ENCODE measurements around the gene TRMT44.

The TRMT44 gene

DNA sequence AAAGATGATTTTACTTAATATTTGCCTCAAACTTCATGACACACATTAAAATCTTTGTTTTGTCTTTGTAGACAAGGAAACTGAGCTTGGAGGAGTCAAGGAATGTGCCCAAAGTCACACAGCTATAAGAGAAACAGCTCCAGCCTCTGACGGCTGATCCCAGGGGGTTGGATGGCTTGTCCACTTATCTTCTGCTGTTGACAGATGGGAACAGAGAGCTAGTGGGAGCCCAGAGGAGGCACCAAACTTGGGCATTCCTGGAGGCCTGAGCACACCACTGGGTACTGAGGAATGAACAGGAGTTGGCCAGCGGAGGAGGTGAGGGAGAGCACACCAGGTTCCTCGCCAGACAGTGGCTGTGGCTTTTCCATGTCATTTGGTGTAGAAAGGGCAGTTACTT is 83.2 kb downstream of the TRMT44 start:
- Histone ChIP-seq H3K4me1 (no peaks in the 10 kb centered on the region), H3K4me3 (no peak overlapping the region), H3K27ac (no peak overlapping the region), H3K36me3 (no peaks in the 10 kb centered on the region), H3K27me3 (no peaks in the 10 kb centered on the region), H4K20me1 (peaks cover 0 to 3% (median 0%) of the 10 kb centered on the region in 11 experiments; a peak in 1 of 22 replicates), H3K4me2 (no peak overlapping the region), H3K9ac (no peak overlapping the region), H3K9me3 (replicated peaks in 1 of 11) (peaks cover 23 to 32% (median 26%) of the 10 kb centered on the region in 11 experiments)
- TF ChIP-seq Cebpa-rat (IDR thresholded peaks at IDR 0.05), result no peak

DNA sequence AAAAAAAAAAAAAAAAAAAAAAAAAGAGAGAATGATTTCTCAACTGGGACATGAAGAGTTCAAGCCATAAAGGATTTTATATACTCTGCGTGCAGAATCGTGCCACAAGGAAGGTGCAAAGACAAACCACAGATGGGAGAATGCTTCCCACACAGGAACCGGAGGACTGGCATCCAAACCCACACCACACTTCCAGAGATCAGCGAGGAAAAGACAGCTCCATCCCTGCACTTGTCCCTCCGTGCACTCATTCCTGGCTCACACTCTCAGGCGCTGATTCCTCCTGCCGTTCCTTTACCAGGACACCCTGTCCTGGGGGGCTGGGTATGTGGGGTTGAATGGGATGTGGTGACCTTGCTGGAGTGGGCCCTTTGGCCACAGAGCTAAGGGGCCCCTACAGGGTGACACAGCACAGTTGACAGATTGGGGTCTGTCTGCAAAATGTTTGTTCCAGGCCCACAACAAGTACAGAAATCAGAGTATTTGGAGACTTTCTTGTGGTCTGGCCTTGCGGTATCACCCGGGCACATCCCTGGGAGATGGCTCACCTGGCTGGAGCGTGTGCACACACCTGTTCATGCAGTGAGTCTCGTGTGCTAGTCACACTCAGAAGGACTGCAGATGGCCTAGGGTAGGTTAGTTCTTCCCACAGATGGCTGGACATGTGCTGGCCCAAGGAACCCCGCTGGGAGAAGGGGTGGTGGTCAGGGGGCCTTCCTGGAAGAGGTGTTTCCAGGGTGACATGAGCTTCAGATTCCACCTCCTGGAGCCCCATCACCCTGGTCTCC is 84.2 kb downstream of the TRMT44 start:
- Histone ChIP-seq H3K4me2 (no peak overlapping the region), H3K27me3 (no peaks in the 10 kb centered on the region), H3K27ac (no peak overlapping the region), H4K20me1 (peaks cover 0 to 3% (median 0%) of the 10 kb centered on the region in 11 experiments; a peak in 1 of 22 replicates), H3K36me3 (no peaks in the 10 kb centered on the region), H3K9me3 (replicated peaks in 1 of 11) (peaks cover 24 to 32% (median 28%) of the 10 kb centered on the region in 11 experiments), H3K9ac (no peak overlapping the region), H3K4me1 (no peaks in the 10 kb centered on the region), H3K4me3 (no peak overlapping the region)
- no peak for TF ChIP-seq Cebpa-rat (IDR thresholded peaks at IDR 0.05)

DNA sequence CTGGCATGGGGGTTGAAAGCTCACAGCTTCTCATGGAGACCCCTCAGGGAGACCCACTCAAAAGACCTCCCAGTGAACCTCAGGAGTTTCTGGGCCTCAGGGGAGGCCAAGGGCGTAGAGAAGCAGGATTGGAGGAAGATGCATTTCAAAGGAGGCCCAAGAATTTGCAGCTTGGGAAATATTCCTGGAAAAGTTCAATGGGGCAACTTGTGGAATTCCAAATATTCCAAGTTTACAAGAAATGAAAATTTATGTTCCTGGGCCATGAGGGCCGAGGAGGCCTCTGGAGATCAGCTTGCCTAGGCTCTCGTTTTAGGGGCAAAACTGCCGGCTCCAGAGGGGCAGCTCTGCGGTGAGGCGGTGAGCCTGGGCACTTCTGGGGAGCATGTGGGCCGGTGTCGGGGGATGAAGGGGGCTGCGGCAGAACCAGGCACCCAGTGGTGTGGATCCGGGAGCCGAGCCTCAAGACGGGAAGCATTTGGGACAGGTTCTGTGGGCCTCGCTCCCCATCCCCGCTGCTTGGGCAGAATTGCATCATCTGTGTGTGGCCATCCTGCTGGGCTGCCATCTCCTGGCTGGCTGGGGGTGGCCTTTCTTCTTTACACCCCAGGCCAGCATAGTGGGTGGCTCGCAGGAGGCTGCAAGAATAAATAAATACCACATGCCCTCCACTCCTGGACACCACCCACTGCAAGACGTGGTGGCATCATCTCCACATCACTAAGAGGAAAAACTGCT is 85.0 kb downstream of the TRMT44 start:
- TF ChIP-seq Cebpa-rat (IDR thresholded peaks at IDR 0.05), result no peak
- no peak overlapping the region for H3K4me2 ChIP-seq
- H3K9me3 ChIP-seq (replicated peaks in 1 of 11), result peaks cover 18 to 31% (median 25%) of the 10 kb centered on the region in 11 experiments
- H3K36me3 ChIP-seq, result no peaks in the 10 kb centered on the region
- H3K4me3 ChIP-seq, result no peak overlapping the region
- H3K9ac ChIP-seq, result no peak overlapping the region
- no peak overlapping the region for H3K27ac ChIP-seq
- H3K4me1 ChIP-seq, result no peaks in the 10 kb centered on the region
- H3K27me3 ChIP-seq, result no peaks in the 10 kb centered on the region
- peaks cover 0 to 3% (median 0%) of the 10 kb centered on the region in 11 experiments; a peak in 1 of 22 replicates for H4K20me1 ChIP-seq

Measured in BLaER1 treated with 17β-estradiol and CSF1 and Interleukin-3, amounts not matched to agents 10 nM and 100 nM (cell line).